Muscle layer of colon (tissue), 2 donors: ENCODE data around the gene FBH1.
"Not testable (repeated sequence)": the region's sequence is repeated elsewhere in the genome, so short reads cannot be mapped to it uniquely, and the experiment has no call there.

Source experiments
- H3K27ac ChIP-seq: one replicate; pipeline ENCODE4 v1.7.0; 2013; ENCODE audit warnings: low read depth, mild to moderate bottlenecking, low read length, moderate library complexity
- H3K27me3 ChIP-seq, 2 donors: one replicate each; pipeline ENCODE4 v1.7.0; 2013; ENCODE audit warnings: low read length in 2 of 2, mild to moderate bottlenecking in 2 of 2; ENCODE audit not compliant: insufficient read depth in 2 of 2, control insufficient read depth in 1 of 2
- H3K36me3 ChIP-seq: one replicate; pipeline ENCODE4 v1.7.0; 2013; ENCODE audit warnings: mild to moderate bottlenecking, low read length; ENCODE audit not compliant: insufficient read depth
- H3K4me1 ChIP-seq: one replicate; pipeline ENCODE4 v1.7.0; 2013; ENCODE audit warnings: mild to moderate bottlenecking, low read length; ENCODE audit not compliant: insufficient read depth
- H3K4me3 ChIP-seq, 2 donors: one replicate each; pipeline ENCODE4 v1.7.0; 2013; ENCODE audit warnings: low read length in 2 of 2, low read depth in 1 of 2, mild to moderate bottlenecking in 1 of 2, moderate library complexity in 1 of 2
- H3K9ac ChIP-seq: one replicate; pipeline ENCODE4 v1.7.0; 2013; ENCODE audit warnings: low read length
- H3K9me3 ChIP-seq: one replicate; pipeline ENCODE4 v1.7.0; 2013; ENCODE audit warnings: mild to moderate bottlenecking, low read length
- donor health status: abdominal sarcoma.
- donor health status: Adenocarcinoma of cecum.

FBH1 gene

GRCh38 chr10:5944389-5945189 is 54.5 kb downstream of the FBH1 start:
- H3K4me3 ChIP-seq, result peak overlapping the region in 1 of 2 donors; percentile 47

DNA sequence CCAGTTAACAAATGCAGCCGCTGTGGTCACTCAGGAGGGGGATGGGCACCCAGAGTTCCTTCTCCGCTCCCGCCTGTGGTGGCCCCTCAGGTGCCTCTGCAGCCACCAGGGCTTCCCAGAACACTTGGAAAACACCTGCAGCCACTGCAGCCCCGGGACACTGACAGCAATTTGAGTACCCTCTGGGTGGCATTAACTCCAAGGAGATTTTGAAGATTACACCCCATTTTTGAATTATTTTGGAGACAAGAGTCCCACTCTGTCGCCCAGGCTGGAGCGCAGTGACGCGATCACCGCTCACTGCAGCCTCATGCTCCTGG is 55.1 kb downstream of the FBH1 start:
- no peaks in the 10 kb centered on the region for H3K36me3 ChIP-seq
- H3K27me3 ChIP-seq, result no peaks in the 10 kb centered on the region
- H3K9me3 ChIP-seq, result no peaks in the 10 kb centered on the region
- H3K9ac ChIP-seq, result peak overlapping the region; percentile 3
- H3K27ac ChIP-seq, result peak overlapping the region; percentile 78
- H3K4me1 ChIP-seq, result peaks cover 34% of the 10 kb centered on the region
- H3K4me3 ChIP-seq, result peak overlapping the region in 1 of 2 donors; percentile 47

More at GRCh38 chr10:5944389-5945189, 54.5 kb downstream of the FBH1 start:
- Histone ChIP-seq H3K27ac (peak overlapping the region; percentile 78), H3K4me1 (peaks cover 34% of the 10 kb centered on the region), H3K9ac (peak overlapping the region; percentile 3), H3K36me3 (no peaks in the 10 kb centered on the region), H3K27me3 (no peaks in the 10 kb centered on the region), H3K9me3 (no peaks in the 10 kb centered on the region)

DNA sequence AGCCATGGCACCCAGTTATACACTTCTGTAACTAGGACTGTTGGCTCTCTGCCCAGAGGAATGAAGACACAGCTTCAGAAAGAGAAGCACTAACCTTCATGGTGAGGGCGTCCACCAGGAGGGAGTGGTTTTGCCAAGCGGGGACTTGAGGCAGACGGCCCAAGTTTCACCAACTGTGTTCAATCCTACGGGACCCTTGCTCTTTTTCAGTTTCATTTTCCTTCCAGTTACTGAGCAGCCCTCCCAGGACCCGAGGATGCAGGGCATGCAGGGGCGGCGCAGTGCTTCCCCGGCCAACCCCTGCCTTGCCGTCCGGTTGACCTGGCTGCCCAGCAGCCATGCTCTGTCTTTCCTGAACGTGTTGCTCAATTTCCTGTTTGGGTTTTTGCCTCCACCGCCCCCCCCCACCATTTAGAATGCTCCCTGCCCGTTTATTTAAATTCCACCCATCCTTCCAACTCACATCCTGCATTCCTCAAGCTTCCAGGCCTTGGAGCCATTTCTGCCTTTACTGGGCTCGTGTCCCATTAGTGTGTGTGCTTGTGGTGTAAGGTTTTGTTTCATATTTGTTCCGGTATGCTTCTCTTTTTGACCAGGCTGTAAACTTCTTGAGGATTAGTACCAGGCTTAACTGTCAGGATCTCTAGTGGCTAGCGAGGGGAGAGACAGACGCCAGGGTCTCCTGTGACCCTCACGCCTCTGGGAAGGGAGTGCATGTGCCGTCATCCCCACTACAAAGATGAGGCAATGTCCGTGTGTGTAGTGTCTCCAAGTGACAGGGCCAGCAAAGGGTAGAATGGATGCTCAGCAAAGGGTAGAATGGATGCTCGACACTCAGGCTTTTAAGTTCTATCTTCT is 55.7 kb downstream of the FBH1 start:
- H3K27me3 ChIP-seq, result no peaks in the 10 kb centered on the region
- peak overlapping the region in 1 of 2 donors; percentile 47 for H3K4me3 ChIP-seq
- peak overlapping the region; percentile 78 for H3K27ac ChIP-seq
- H3K36me3 ChIP-seq, result no peaks in the 10 kb centered on the region
- peaks cover 34% of the 10 kb centered on the region for H3K4me1 ChIP-seq
- peak overlapping the region; percentile 3 for H3K9ac ChIP-seq
- no peaks in the 10 kb centered on the region for H3K9me3 ChIP-seq

- Histone ChIP-seq H3K4me1 (peaks cover 34% of the 10 kb centered on the region), H3K27ac (peak overlapping the region; percentile 29)
- H3K9me3 ChIP-seq, H3K9ac ChIP-seq, H3K27me3 ChIP-seq, H3K36me3 ChIP-seq, H3K4me3 ChIP-seq: not testable (repeated sequence)
These were observed 56.4 kb downstream of the FBH1 start for GRCh38 chr10:5946419-5946775.

- Histone ChIP-seq H3K27ac (no peak overlapping the region), H3K36me3 (no peaks in the 10 kb centered on the region), H3K9ac (no peak overlapping the region), H3K4me1 (peaks cover 34% of the 10 kb centered on the region), H3K4me3 (no peak overlapping the region), H3K27me3 (no peaks in the 10 kb centered on the region), H3K9me3 (no peaks in the 10 kb centered on the region)
These were observed 56.7 kb downstream of the FBH1 start for GRCh38 chr10:5946786-5947185.

DNA sequence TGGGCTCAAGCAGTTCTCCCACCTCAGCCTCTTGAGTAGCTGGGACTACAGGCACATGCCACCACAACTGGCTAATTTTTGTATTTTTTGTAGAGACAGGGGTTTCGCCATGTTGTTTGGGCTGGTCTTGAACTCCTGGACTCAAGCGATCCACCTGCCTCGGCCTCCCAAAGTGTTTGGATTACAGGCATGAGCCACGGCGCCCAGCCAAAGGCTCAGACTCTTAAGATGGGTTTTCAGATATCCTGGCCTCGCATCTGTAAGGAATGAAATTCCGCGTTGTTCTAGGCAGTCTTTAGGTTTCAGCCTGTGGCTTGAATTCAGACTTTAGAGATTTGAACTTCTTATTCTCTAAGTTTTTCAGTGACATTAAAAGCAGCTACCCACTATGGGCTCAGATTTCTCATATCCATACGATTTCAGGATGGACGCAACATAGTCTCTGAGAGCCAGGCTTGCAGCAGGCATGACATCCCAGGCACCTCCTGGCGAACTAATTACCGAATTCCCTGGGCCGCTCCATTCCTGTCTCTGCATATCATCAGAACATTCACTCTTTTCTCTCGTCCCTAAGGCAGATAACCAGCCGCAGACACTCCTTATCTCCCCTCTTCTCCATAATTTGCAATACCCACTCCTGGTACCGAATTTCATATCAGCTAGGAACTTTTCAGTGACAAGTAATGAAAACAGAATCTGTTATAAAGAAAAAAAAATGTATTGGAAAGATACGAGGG is 57.6 kb downstream of the FBH1 start:
- Histone ChIP-seq H3K4me3 (no peak overlapping the region), H3K27ac (no peak overlapping the region), H3K4me1 (peaks cover 34% of the 10 kb centered on the region), H3K27me3 (no peaks in the 10 kb centered on the region), H3K36me3 (no peaks in the 10 kb centered on the region), H3K9me3 (no peaks in the 10 kb centered on the region), H3K9ac (no peak overlapping the region)

GRCh38 chr10:5948208-5948585 is 58.2 kb downstream of the FBH1 start:
- H3K4me1 ChIP-seq, result peaks cover 33% of the 10 kb centered on the region
- H3K27ac ChIP-seq, result no peak overlapping the region

DNA sequence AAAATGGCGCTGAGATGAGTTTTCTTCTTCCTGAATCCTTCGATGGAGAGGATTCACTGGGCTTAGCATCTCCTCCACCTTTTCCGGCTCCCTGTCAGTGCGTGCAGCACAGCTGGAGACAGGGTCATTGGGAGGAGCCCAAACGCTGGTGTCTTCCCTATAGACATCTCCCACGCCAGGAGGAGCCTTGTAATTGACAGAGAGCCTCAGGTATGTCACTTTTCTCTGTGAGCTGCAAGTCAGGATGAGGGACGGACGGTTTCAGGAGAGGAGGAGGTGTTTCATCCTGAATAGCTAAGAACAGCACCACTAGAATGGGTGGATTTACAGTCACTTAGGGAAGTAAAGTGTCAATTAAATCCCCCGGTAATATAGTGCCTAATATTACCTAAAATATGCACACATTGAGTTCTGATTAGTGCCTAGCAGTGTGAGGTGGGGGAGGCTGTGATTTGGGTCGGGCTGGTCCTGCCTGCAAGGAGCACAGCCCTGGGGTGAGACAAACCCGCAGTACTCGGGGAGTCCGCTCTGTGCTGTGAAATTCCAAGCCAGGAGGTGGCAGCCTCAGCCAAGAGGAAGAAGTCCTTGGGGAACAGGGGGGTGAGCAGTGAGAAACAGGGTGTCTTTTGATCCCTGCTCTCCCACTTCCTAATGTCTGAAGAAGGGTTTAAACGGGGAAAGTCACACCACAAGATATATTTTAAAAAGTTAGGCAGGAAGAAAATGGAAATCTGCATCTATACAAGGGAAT is 59.1 kb downstream of the FBH1 start:
- H3K9ac ChIP-seq, result no peak overlapping the region
- H3K4me3 ChIP-seq, result no peak overlapping the region
- H3K4me1 ChIP-seq, result peaks cover 23% of the 10 kb centered on the region
- H3K27ac ChIP-seq, result no peak overlapping the region
- no peaks in the 10 kb centered on the region for H3K27me3 ChIP-seq
- H3K9me3 ChIP-seq, result no peaks in the 10 kb centered on the region
- no peaks in the 10 kb centered on the region for H3K36me3 ChIP-seq

More at GRCh38 chr10:5948208-5948585, 58.2 kb downstream of the FBH1 start:
- no peaks in the 10 kb centered on the region for H3K27me3 ChIP-seq
- no peaks in the 10 kb centered on the region for H3K9me3 ChIP-seq
- H3K36me3 ChIP-seq, result no peaks in the 10 kb centered on the region
- H3K4me3 ChIP-seq, result no peak overlapping the region
- H3K9ac ChIP-seq, result no peak overlapping the region

GRCh38 chr10:5951167-5951711 is 61.2 kb downstream of the FBH1 start:
- no peaks in the 10 kb centered on the region for H3K27me3 ChIP-seq
- H3K9ac ChIP-seq, result no peak overlapping the region
- H3K4me1 ChIP-seq, result peaks cover 2% of the 10 kb centered on the region

DNA sequence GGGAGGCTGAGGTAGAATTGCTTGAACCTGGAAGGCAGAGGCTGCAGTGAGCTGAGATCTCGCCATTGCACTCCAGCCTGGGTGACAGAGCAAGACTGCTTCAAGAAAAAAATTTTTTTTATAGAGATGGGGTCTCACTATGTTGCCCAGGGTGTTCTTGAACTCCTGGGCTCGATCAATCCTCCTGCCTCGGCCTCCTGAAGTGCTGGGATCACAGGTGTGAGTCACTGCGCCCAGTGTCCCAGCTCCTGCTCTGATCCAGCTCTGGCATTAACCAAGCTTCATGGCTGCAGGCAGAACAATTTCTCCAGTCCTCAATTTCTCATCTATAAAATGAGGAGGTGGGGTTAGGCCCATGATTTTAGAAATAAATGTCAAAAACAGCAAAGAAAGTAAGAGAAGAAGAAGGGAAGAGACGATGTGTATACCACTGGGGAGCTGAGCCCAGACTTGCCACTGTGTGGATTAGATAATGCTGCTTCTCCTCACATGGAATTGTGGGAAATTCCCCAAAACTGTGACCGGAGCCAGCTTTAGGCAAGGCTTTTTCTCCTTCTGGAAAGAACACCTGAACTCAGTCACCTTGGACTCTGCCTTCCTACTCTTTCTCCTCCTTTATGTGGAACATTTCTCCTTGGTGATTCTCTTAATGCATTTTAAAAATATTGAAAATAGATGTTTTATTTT is 61.8 kb downstream of the FBH1 start:
- no peak overlapping the region for H3K4me3 ChIP-seq
- no peaks in the 10 kb centered on the region for H3K36me3 ChIP-seq
- no peak overlapping the region for H3K9ac ChIP-seq
- H3K27ac ChIP-seq, result no peak overlapping the region
- no peaks in the 10 kb centered on the region for H3K9me3 ChIP-seq
- H3K4me1 ChIP-seq, result no peaks in the 10 kb centered on the region
- H3K27me3 ChIP-seq, result no peaks in the 10 kb centered on the region

More at GRCh38 chr10:5951167-5951711, 61.2 kb downstream of the FBH1 start:
- Histone ChIP-seq H3K4me3 (no peak overlapping the region), H3K27ac (no peak overlapping the region), H3K9me3 (no peaks in the 10 kb centered on the region), H3K36me3 (no peaks in the 10 kb centered on the region)
